HG02885 (cell line): ENCODE measurements around the gene LZTS3.
"Not testable (repeated sequence)": the region's sequence is repeated elsewhere in the genome, so short reads cannot be mapped to it uniquely, and the experiment has no call there.

Experiments used
- ATAC-seq: cut with Tn5 transposase; IDR thresholded peaks from one replicate; pipeline ENCODE4 v1.9.1; 2021; ENCODE audit warnings: mild to moderate bottlenecking; ENCODE audit not compliant: unreplicated experiment, poor library complexity

The LZTS3 gene

DNA sequence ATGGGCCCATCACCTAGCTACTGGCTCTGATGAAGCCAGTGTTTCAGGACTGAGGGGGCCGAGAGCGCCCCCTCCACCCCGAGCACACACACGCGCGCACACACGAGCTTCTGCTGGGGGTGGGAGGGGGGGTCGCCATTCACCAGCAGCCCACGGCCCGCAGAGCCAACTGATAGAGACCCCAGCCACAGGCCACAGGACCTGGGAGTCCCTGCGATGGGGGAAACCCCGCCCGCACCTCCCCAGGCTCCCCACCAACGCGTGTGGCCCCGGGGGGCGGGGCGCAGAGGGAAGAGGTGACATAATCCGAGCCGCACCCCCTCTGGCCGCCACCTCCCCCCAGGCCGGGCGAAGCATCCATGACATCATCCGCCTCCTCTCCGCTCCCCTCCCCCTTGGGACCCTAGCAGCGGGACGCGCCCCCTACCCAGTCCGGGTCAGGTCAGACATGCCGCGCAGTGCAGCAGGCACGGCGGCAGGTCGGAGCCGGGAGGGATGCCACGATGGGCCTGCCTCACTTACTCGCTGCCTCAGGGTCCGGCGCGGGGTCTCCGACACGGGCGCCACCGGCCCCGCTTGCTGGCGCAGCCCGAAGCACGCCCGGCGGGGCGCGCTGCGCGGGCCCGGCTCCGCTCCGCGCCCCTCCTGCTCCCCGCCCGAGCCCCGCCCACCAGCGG, at the start of gene LZTS3:
Gene LZTS3 (minus strand): TSS at position 617 of the 677 bp plus-strand sequence. CDS start 6,386 bp downstream, outside the sequence.
- ATAC-seq: peak; percentile 86

DNA sequence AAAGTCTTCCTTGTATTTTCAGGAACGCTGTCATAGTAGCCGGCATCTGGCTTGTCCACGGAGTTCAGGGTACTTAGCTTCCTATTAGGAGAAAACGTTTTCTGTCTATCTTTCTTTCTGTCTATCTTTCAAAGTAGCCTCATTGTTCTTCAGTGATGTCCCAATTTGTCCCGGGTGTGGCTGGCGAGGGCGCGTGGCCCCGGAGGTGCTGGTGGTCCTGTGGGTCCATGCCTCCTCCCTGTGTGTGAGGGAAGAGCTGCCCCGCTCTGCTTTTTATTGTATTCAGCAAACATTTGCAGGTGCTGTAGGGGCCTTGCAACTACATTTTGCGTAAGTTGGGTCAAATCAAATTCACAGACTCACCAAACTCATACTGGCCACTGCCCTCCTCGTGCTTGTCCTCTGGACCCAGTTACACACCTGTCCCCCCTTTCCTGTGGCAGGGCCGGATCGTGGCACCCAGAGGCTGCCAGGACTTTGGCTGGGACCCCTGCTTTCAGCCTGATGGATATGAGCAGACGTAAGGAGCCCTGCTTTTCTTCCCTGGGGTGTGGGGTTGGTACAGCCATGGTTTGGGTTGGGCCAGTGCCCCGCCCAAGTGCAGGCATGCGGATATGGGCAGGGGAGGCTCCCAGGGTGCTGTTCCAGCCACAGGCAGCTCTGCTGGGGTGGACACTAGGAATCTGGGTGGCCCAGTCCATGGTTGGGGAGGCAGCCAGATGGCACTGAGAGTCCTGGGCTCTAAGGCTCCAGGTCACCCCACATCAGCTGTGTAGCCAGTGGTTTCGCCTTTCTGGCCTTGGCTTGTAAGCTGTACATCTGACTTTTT, 48.3 kb upstream of the LZTS3 start:
- no peak for ATAC-seq

DNA sequence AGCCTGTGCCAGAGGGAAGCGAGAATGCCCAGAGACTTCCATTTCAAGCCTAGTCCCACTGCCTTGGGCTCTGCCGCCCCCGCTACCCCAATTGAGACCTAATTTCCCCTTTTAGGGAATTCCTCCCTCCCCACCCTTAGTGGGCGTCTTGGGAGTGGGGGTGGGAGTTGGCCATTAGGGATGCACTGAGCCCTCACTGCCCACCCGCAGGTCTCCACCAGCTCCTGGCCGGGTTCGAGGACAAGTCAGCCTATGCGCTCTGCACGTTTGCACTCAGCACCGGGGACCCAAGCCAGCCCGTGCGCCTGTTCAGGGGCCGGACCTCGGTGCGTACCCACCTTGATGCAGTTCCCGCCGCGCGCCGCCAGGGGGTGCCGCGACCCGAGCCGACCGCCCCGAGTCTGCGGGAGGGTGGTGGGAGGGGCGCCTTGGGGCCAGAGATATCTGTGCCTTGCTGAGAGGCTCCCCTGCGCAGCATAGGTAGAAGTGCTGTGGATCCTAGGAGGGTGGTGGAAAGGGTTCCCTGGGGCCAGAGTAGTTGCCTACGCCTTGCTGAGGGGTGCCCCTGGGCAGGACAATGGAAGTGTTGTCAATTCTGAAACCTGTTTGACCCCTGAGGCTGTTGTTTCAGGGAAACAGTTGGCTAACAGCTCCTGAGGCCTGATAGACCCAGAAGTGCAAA, 45.1 kb upstream of the LZTS3 start:
- peak; percentile 82 for ATAC-seq

DNA sequence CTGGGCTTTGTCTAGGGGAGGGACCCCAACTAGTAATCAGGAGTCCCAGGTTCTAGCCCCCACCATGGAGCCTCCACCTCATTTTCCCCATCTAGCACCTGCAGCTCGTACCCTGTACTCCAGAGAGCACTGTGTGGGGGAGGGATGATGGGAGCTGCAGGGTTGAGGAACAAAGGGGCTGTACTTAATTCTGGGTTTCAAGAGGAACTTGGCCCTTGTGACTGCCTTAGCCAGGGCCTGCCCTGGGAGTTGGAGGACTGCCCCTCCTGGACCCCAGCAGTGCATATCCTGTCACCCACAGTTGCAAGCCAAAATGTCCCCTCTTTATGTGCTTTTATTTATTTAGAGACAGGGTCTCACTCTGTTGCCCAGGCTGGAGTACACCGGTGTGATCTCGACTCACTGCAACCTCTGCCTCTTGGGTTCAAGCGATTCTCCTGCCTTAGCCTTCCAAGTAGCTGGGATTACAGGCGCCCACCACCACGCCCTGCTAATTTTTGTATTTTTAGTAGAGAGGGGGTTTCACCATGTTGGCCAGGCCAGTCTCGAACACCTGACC, 42.1 kb upstream of the LZTS3 start:
- not testable (repeated sequence) for ATAC-seq

DNA sequence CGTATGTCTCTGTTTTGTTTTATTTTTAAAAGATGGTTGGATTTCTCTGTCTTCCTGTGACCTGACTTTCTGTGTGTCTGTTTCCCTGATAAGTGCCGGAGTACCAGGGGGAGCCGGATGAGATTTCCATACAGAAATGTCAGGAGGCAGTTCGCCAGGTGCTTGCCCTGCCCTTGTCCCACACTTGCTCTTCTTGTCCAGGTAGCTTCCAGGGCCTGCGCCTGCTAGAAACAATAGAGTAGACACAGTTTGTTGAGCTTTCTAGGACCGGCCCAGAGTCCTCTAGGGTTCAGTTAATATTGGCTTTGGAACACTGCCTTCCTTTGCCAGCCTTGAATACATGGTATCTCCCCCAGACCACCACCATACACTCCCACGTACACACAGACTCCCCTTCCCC, 39.9 kb upstream of the LZTS3 start:
- no peak for ATAC-seq

DNA sequence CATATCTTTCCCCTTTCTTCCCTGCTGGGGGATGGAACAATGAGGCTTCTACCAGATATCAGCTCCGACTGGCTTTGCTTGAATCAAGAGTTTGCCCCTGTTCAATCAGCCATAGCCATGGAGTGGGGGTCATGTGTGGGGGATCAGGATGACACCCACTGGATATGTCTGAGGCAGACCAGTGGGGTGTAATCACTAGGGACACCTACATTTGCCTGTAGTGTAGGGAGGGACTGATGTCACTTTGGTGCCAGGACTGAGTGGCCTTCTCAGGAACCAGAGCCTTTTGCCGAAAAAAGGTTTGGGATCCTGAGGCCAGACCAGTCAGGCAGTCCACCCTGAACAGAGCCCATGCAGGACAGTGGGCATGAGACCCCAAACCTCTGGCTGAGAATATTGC, 37.0 kb upstream of the LZTS3 start:
- ATAC-seq: no peak

DNA sequence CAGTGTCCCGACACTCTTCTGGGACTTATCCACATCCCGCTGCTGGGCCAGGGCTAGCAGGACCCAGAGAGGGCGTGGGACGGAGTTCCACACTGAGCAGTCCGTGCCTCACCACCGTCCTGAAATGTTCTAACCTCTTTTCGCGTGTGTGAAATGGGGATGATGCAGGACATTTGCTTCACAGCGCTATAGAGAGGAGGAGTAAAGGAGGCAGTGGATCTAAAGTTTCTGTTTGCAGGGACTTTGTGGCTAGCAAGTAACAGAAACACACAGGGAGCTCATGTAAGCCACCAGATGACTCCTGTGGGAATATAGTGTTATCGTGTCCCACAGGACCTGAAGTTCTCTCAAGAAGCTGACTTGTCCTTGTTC, 36.6 kb upstream of the LZTS3 start:
- ATAC-seq: peak; percentile 7

DNA sequence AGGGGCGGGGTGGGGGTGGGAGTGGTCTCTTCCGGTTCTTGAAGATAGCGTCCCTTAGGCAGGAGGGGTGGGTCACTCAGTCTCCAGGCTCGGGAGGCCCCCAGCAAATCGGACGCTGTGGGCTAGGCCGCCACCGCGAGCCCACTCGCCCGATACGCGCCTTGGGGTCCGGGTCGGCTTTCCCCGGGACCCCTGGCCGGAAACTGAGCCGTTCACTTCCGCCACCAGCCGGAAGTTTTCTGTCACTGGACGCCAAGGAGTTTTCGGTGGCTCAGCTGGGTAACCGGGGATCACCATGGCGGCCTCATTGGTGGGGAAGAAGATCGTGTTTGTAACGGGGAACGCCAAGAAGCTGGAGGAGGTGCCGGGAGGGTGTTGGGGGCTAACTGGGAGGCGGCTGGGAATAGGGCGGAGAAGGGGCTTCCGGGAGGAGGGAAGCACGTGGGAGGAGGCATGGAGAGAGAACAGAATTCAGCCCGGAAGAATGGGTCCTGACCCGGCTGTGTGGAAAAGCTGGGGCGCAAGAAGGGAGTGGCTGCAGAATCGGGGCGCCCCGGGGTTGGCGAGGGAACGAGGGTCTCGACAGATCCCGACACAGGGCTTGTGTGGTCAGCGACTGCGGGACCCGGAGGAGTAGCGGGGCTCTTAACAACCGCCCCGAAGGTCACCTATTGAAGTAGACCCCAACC, 36.1 kb upstream of the LZTS3 start, which contains the start of gene ITPA:
Gene ITPA (plus strand): TSS at position 242 of the 689 bp plus-strand sequence. CDS start 54 bp downstream, at position 296.
- peak; percentile 65 for ATAC-seq

DNA sequence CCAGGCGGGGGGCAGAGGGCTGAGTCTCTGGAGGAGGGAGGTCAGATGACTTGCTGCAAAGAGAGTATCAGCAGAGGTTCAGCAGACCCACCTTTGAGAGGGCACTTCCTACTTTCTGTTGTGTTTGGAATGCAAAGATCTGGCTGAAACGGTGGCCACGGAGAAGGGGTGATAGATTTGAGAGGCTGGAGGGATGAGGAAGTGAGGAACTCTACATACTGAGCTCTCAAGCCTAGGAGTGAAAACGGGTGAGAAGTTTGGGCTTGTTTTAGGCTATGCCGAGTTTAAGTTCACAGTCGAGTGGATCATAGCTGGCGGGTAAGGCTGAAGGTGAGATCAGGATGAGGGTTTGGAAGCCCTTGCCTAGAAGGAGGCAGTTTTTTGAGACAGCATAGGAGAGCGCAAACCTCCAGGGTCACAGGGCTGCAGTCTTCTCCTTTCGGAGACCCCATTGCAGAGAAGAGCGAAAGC, 35.5 kb upstream of the LZTS3 start:
- ATAC-seq: peak; percentile 3

DNA sequence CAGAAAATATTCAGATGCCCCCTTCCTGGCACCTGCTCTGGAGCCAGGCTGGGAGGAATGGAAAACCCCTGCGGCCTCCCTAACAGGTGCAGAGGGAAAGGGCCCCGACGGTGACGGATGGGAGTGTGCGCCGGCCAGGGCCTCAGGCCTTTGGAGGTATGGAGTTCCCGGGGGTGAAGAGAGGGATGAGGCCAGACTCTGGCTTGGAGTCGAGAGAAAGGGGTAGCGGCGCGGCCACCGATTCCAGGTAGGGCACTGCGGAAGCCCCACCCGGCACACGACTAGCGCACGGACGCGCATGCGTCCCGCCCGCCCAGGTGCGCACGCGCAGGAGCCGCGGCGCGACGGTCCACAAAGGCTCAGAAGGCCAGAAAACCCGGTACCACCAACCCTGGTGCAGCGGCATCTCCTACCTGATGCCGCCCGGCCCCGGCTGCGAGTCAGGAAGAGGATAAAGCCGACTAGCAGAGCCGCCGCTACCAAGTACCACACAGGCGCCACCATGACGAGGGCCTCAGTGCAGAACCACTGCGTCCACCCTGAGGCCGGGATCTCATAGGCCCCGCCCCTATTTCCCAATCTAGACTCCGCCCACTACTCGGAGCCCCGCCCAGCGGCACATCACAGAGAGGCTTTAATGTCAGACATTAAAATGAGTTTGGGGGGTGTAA, 30.9 kb upstream of the LZTS3 start, which contains the start of gene DDRGK1:
Gene DDRGK1 (minus strand): TSS at position 559 of the 671 bp plus-strand sequence. CDS start 55 bp downstream, at position 504.
- ATAC-seq: peak; percentile 78

DNA sequence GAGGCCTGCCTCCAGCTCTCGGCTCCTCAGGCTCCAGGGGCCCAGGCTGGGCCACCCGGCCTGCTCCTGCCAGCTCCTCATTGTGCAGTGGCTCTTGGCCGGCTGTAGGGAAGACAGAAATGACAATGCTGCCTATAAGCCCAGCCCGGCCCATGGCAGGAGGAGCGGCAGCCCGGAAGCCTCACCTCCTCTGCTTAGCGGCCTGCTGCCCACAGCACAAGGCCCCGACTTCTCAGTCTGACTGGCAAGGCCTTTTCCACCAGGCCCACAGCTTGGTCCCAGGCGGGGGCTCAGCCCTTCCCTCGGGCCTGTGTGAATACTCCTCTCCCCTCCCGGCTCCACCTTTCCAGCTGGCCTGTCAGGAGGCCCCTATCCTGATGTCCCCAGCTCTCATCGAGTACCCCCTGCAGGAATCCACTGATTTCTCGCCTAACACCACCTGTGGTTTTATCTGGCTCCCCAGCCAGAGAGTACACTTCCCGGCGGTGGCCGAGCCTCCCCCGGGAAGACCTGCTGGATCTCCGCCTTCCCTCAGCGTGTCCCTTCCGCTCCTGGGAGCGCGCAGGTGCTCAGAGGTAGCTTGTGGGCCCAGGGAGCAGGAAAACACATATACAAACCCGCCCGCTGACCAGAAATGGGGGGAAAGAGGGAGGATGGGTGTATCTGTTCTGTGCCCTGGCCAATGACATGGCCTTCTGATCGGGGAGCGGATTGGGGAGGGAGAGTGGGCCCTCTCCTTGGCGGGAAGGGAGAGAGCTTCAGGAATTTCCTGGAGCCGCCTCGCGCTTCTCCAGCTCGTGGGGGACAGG, 30.2 kb upstream of the LZTS3 start:
- ATAC-seq: peak; percentile 26

DNA sequence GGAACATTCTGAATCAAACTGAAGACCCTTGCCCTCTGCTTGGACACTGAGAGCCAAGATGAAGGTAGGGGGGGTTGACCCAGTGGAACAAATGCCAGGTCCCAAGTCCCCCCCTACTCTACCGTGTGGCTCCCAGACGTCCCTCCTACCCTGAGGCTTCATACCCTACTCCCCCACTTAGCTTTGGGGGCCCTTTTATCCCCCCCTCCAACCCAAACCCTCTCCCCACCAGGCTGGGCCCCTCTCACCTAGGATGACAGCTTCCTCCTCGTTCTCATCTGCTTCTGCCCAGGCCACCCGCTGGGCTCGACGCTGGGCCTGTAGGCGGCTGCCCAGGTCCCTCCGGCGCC, 29.6 kb upstream of the LZTS3 start:
- ATAC-seq: no peak

DNA sequence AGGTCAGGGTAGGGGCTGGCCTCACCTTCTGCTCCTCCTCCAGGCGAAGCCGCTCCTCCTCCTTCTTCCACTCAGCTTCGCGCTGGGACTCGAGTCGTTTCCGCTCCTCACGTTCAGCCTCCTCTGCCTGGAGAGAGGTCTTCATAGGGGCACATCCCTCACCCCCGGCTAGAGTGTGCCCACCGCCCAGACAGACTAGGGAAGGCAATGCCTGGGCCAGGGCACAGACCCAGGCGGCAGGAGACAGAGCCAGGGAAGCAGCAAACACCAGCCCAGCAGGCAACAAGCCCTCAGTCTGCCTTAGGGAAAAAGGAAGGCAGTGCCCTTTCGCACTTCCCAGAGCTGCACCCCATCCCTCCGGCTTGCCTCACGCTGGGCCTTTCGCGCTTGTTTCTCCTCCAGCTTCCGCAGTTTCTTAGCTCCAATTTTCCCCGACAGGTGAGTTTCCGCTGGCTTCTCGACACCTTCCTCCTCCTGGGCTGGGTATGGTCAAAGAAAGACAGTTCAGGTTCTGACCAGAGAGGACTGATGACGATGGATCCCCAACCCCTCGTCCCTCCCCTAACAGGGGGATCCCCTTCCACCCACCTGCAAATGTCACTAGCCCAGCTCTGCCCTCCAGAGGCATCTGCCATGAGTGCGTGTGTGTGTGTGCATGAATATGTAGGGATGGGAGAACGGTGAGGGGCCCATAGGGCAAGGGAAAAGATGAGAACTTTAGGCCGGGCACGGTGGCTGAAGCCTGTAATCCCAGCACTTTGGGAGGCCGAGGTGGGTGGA, 26.8 kb upstream of the LZTS3 start:
- ATAC-seq: no peak

DNA sequence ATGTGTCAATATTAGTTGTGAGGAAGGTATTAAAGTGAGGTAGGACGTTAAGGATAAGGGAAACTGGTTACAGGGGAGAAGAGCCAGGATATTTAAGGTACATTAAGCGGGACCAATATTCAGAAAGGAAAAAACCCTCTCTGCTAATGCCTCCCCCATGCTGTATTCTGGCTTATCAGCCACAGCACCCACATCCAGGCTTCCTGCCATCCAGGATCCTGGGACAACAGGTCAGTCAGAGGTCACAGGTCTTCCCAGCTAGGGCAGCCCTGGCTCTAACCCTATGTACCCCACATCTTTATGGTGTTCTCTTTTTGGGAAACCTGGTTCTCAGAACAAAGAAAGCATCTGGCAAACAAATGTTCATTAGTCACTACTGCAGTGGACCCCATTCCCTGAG, 25.9 kb upstream of the LZTS3 start:
- ATAC-seq: no peak

DNA sequence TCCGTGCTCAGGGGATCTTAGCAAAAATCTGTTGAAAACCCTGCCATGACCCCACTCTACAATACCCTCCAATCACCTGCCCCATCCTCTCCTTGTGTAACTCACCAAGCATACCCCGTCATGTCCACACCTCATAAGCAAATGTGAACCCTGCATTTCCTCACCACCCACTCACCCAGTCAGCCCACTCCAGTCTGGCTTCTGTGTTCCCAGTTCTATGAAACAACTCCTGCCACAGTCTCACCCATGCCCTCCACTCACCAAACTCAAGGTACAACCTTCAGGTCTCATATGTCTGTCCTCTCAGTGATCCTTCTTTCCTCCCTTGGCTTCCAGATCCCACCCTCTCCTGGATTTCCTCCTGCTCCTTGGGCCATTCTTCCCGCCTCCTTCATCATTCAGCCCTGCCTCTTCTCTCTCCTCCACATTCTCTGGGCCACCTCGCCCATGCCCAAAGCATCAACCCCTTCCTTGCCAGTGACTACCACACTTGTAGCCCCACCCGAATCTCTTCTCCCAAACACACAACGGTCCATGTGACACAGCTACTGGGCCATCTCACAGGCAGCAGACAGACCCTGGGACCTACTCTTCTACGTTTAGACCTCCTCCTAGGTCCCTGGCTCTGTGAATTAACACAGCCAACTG, 22.4 kb upstream of the LZTS3 start:
- ATAC-seq: no peak

DNA sequence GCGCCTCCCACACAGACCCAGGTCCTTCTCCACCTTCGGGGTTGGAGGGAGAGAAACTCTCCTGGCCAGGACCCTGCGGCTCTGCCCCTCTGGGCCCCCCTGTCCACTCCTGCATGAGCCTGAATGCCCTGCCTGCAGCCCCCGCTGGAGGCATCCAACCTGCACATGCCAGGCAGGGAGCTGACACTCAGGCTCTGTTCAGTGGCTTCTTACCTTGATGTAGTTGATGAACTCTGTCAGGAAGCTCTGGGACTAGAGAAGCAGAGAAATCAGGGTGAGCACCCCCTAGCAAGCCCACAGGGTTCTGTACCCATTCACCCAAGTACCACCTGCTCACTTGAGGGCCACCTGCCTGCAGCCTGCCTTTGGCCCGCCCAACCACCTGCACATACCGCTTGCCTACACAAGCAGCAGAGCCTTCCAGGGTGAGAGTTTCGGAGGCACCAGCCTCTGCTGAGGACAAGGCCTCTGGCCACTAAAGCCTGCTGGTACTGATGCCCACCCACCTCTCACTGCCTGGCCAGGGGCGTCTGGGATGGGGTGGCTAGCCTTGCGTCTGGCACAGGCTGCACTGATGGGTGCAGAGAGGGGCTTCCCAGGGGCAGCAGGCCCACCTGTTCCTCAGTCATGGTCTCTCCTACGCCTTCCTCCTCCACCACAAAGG, 21.4 kb upstream of the LZTS3 start:
- ATAC-seq: no peak
